GM12878 (cell line): Measurements from ENCODE around the gene HEATR9. TPM values are rescaled to one million over a fixed set of nuclear protein-coding genes. Genes with fewer than 3 reads are reported as not detected.

Experiments
- ATAC-seq: fragments of 200-7000 bp; cut with Tn5 transposase; 3 replicates; pipeline ENCODE4 v1.9.1; 2020; ENCODE audit warnings: mild to moderate bottlenecking, moderate library complexity
- BruUV-seq: library from RNA; stranded (reverse); fragments of 400-500 nt; replicated peaks from 2 replicates; lab custom pipeline; 2021; lab: Mats Ljungman, UMichigan
- CTCF ChIA-PET: fragments of 300-600 bp; sonication (Branson Sonifier 250); formaldehyde crosslinking; extraction: SDS; loops from one replicate; lab custom pipeline; 2021; ENCODE audit warnings: inconsistent platforms; lab: Yijun Ruan, JAX
- POLR2A ChIA-PET: fragments of 350-600 bp; formaldehyde crosslinking; extraction: SDS; loops from one replicate; lab custom pipeline; 2021; ENCODE audit warnings: inconsistent platforms; lab: Charles Lee
- RAD21 ChIA-PET: fragments of 300-600 bp; sonication (Branson Sonifier 250); formaldehyde crosslinking; loops from one replicate; lab custom pipeline; 2023; ENCODE audit warnings: antibody characterized with exemption; ENCODE audit not compliant: unreplicated experiment; lab: Charles Lee
- SMC1A ChIA-PET: fragments of 300-600 bp; sonication (Branson Sonifier 250); formaldehyde crosslinking; loops from one replicate; lab custom pipeline; 2023; ENCODE audit not compliant: unreplicated experiment, uncharacterized antibody; lab: Charles Lee
- DNase-seq: peaks from one replicate; pipeline ENCODE4 v3.0.0-alpha.2; 2011; ENCODE audit warnings: low read depth, low spot score
- FAIRE-seq: peaks from 3 replicates; lab custom pipeline; 2011; peaks lifted over from hg19 to GRCh38; lab: Jason Lieb, UNC
- H2AFZ ChIP-seq: 2 replicates; pipeline ENCODE4 v1.6.0; 2011; ENCODE audit warnings: low read depth, low read length, control low read depth; ENCODE audit not compliant: control insufficient read depth
- H3K27ac ChIP-seq: 2 replicates; pipeline ENCODE4 v1.5.1; 2011; ENCODE audit warnings: control low read depth; ENCODE audit not compliant: control insufficient read depth, insufficient read depth
- H3K27me3 ChIP-seq, 2 experiments: replicated peaks in 1 of 2; 2 replicates each; pipeline versions ENCODE4 v1.6.0 to v1.6.1; 2011; ENCODE audit warnings: low read length in 1 of 2; ENCODE audit not compliant: control insufficient read depth in 2 of 2, insufficient read depth in 2 of 2
- H3K36me3 ChIP-seq, 2 experiments: 2 replicates each; pipeline ENCODE4 v1.5.1; 2011; ENCODE audit warnings: low read length in 1 of 2; ENCODE audit not compliant: control insufficient read depth in 2 of 2, insufficient read depth in 2 of 2
- H3K4me1 ChIP-seq: 2 replicates; pipeline ENCODE4 v1.6.1; 2011; ENCODE audit warnings: mild to moderate bottlenecking, low read length, moderate library complexity, mixed read lengths; ENCODE audit not compliant: control insufficient read depth, insufficient read depth
- H3K4me2 ChIP-seq: 2 replicates; pipeline ENCODE4 v1.6.0; 2011; ENCODE audit warnings: control low read depth; ENCODE audit not compliant: control insufficient read depth, insufficient read depth
- H3K4me3 ChIP-seq: fragments of 200-600 bp; sonication (generic); 2 replicates; pipeline ENCODE4 v1.5.1; 2016
- H3K79me2 ChIP-seq: 2 replicates; pipeline ENCODE4 v1.6.0; 2011; ENCODE audit warnings: low read length; ENCODE audit not compliant: control insufficient read depth, insufficient read depth
- H3K9ac ChIP-seq: 2 replicates; pipeline ENCODE4 v1.8.0; 2011; ENCODE audit warnings: low read length, control low read depth, mixed read lengths; ENCODE audit not compliant: control insufficient read depth, insufficient read depth
- H3K9me3 ChIP-seq: replicated peaks from 3 replicates; pipeline ENCODE4 v1.5.1; 2011; ENCODE audit warnings: mild to moderate bottlenecking, low read length; ENCODE audit not compliant: control insufficient read depth, insufficient read depth
- H4K20me1 ChIP-seq: 2 replicates; pipeline ENCODE4 v1.6.0; 2011; ENCODE audit not compliant: control insufficient read depth, insufficient read depth
- CREB1 ChIP-seq: IDR thresholded peaks from 2 replicates; pipeline ENCODE4 v1.6.1; 2012; ENCODE audit warnings: low read depth, mild to moderate bottlenecking, inconsistent platforms
- GATAD2B ChIP-seq: fragments of 450-650 bp; conservative IDR thresholded peaks from 2 replicates; pipeline ENCODE4 v1.6.1; 2017; ENCODE audit warnings: low read depth, mild to moderate bottlenecking, moderate library complexity
- NFYB ChIP-seq: IDR thresholded peaks from 2 replicates; pipeline ENCODE4 v1.6.1; 2011; ENCODE audit warnings: low read depth, mild to moderate bottlenecking, low read length, improper control_type of control experiment, moderate library complexity; ENCODE audit not compliant: insufficient read depth
- NR2F1 ChIP-seq: fragments of 450-650 bp; conservative IDR thresholded peaks from 2 replicates; pipeline ENCODE4 v1.6.1; 2017; ENCODE audit warnings: mild to moderate bottlenecking
- SIX5 ChIP-seq: IDR thresholded peaks from 2 replicates; pipeline ENCODE4 v1.6.1; 2011; ENCODE audit warnings: mild to moderate bottlenecking, low read depth, low read length, moderate library complexity; ENCODE audit not compliant: severe bottlenecking
- SREBF1 ChIP-seq: IDR thresholded peaks from 2 replicates; pipeline ENCODE4 v1.6.1; 2012; ENCODE audit warnings: mild to moderate bottlenecking, low read length
- TAF1 ChIP-seq: IDR thresholded peaks from 2 replicates; pipeline ENCODE4 v1.6.1; 2011; ENCODE audit warnings: mild to moderate bottlenecking, low read depth, low read length, borderline replicate concordance
- TCF3 ChIP-seq: IDR thresholded peaks from 2 replicates; pipeline ENCODE4 v1.6.1; 2012; ENCODE audit warnings: low read depth, mild to moderate bottlenecking, low read length, borderline replicate concordance; ENCODE audit not compliant: insufficient read depth
- ZBED1 ChIP-seq: IDR thresholded peaks from 2 replicates; pipeline ENCODE4 v1.6.1; 2016; ENCODE audit warnings: borderline replicate concordance
- WGBS: methylation state at CpG from one replicate; pipeline ENCODE4 v1.1.6; 2016; ENCODE audit warnings: low lambda C conversion rate; ENCODE audit not compliant: insufficient replicate concordance, insufficient coverage; ENCODE audit errors: missing lambda C conversion rate; 5-methylcytosine and 5-hydroxymethylcytosine counted together
- in situ Hi-C: fragments of 300-500 bp; cut with MboI; formaldehyde crosslinking; loops from 9 replicates; pipeline ENCODE4 v1.14.3; 2018; ENCODE audit warnings: mixed read lengths
- intact Hi-C: fragments of 100-400 bp; cut with micrococcal nuclease; formaldehyde crosslinking; loops from one replicate; pipeline ENCODE4 v1.14.2; 2022; ENCODE audit not compliant: unreplicated experiment
- polyA plus RNA-seq, 11 experiments: library from polyadenylated mRNA; depleted of rRNA in 4 of 11; unstranded in 6 of 11; stranded (reverse) in 5 of 11; fragments of >200 nt; fragmentation: Nextera tagmentation in 4 of 11; fragmentation: Illumina TruSeq in 1 of 11; extraction: Ambion mirVana in 4 of 11; extraction: Trizol in 1 of 11; gene quantifications; 1 replicate in 1 of 11; 2 replicates in 10 of 11; pipeline versions ENCODE4 v1.2.1 to v1.2.3, GENCODE V29; 2011 to 2016; ENCODE audit warnings: inconsistent platforms in 2 of 11, missing spikeins in 2 of 11, low read depth in 1 of 11
- total RNA-seq, 4 experiments: library from RNA; depleted of rRNA in 3 of 4; stranded (reverse); fragments of >200 nt in 3 of 4; fragmentation: Illumina TruSeq in 1 of 4; extraction: Trizol in 1 of 4; gene quantifications; 2 replicates each; pipeline versions ENCODE4 v1.2.1 to v1.2.3, GENCODE V29; 2013 to 2021
- TF ChIP-seq, protein P1 (sequence below): IDR thresholded peaks from 2 replicates; pipeline ENCODE4 v1.6.1; 2011; ENCODE audit warnings: borderline replicate concordance, low read depth, mild to moderate bottlenecking, moderate library complexity, mixed read lengths, low read length; ENCODE audit not compliant: insufficient read depth; ENCODE audit errors: extremely low read length
- TF ChIP-seq, protein P2 (sequence below): fragments of 450-650 bp; IDR thresholded peaks from 2 replicates; pipeline ENCODE4 v1.6.1; 2017; ENCODE audit warnings: antibody characterized with exemption, mild to moderate bottlenecking, moderate library complexity

Gene HEATR9
- total and polyA plus RNA-seq, 10 of the 15 experiments (the other 5 are each of a cell fraction or from before 2014, with no cell fraction given), result 0.04 to 0.43 (median 0.13) TPM; not detected in 2

DNA sequence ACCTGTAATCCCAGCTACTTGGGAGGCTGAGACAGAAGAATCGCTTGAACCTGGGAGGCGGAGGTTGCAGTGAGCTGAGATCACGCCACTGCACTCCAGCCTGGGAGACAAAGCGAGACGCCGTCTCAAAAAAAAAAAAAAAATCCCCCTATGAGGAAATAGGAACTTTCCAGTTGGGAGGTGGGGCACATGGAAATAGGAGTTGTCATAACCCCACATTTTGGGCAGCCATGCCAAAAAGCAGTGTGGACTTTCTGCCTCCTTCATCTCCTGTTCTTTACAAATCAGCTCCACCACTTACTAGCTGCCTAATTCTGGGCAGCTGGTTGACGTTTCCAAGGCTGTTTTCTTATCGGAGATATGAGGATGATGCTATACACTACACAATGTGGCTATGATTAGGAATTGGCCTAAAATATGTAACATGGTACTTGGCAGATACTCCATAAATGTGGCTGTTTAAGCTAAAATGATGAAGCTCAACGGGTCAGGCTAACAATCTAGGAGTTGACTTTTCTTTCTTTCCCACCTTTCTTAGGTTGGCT is 33.0 kb upstream of the HEATR9 start:
- no peak for TF ChIP-seq SREBF1
- no peak for TF ChIP-seq TAF1
- TF ChIP-seq SIX5, result no peak
- no peak for TF ChIP-seq NFYB
- TF ChIP-seq, protein P1, sequence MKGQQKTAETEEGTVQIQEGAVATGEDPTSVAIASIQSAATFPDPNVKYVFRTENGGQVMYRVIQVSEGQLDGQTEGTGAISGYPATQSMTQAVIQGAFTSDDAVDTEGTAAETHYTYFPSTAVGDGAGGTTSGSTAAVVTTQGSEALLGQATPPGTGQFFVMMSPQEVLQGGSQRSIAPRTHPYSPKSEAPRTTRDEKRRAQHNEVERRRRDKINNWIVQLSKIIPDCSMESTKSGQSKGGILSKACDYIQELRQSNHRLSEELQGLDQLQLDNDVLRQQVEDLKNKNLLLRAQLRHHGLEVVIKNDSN, result no peak
- TF ChIP-seq NR2F1, result no peak
- TF ChIP-seq CREB1, result no peak
- TF ChIP-seq GATAD2B, result no peak
- TF ChIP-seq TCF3, result no peak
- TF ChIP-seq, protein P2, sequence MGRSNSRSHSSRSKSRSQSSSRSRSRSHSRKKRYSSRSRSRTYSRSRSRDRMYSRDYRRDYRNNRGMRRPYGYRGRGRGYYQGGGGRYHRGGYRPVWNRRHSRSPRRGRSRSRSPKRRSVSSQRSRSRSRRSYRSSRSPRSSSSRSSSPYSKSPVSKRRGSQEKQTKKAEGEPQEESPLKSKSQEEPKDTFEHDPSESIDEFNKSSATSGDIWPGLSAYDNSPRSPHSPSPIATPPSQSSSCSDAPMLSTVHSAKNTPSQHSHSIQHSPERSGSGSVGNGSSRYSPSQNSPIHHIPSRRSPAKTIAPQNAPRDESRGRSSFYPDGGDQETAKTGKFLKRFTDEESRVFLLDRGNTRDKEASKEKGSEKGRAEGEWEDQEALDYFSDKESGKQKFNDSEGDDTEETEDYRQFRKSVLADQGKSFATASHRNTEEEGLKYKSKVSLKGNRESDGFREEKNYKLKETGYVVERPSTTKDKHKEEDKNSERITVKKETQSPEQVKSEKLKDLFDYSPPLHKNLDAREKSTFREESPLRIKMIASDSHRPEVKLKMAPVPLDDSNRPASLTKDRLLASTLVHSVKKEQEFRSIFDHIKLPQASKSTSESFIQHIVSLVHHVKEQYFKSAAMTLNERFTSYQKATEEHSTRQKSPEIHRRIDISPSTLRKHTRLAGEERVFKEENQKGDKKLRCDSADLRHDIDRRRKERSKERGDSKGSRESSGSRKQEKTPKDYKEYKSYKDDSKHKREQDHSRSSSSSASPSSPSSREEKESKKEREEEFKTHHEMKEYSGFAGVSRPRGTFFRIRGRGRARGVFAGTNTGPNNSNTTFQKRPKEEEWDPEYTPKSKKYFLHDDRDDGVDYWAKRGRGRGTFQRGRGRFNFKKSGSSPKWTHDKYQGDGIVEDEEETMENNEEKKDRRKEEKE, result no peak
- no peak for TF ChIP-seq ZBED1
- TF ChIP-seq, all 136 proteins: peak for 0
- CTCF ChIA-PET, result interaction anchor here (0.6 to 2.4 kb wide), 8 partner anchors 8 to 247 kb away, joined by 3 to 6 read pairs (median 4); no protein-coding TSS in a partner anchor
- in situ Hi-C loops, result no loop called here

More for the DNA sequence above, 33.0 kb upstream of the HEATR9 start:
- Histone ChIP-seq H3K4me2 (no peak overlapping the region), H3K9me3 (no peaks in the 10 kb centered on the region), H3K79me2 (no peaks in the 10 kb centered on the region), H3K9ac (no peak overlapping the region), H3K36me3 (no peaks in the 10 kb centered on the region), H3K27me3 (no peaks in the 10 kb centered on the region), H2AFZ (no peak overlapping the region), H3K4me3 (no peak overlapping the region), H3K27ac (no peak overlapping the region), H3K4me1 (no peaks in the 10 kb centered on the region; the same call in 1 of the 2 replicates), H4K20me1 (no peaks in the 10 kb centered on the region)
- intact Hi-C loops, result no loop called here
- FAIRE-seq, result no peak
- no TSS peak for BruUV-seq
- ATAC-seq, result no peak
- WGBS, result 82% methylated on average over 9 of the region's 9 CpGs
- ChIA-PET RAD21 (interaction anchor here (1.2 to 3.0 kb wide), 4 partner anchors 9 to 26 kb away, joined by 3 to 17 read pairs (median 5); partner anchors contain the start of gene CCL5), POLR2A (interaction anchor here (0.6 to 0.7 kb wide), 2 partner anchors 9 to 89 kb away, joined by 3 to 5 read pairs; no protein-coding TSS in a partner anchor), SMC1A (interaction anchor here (0.9 to 2.3 kb wide), 5 partner anchors 9 to 38 kb away, joined by 3 to 8 read pairs (median 4); no protein-coding TSS in a partner anchor)
- no peak for DNase-seq
